Skin of body (tissue), 2 donors: ENCODE data around the gene STAC3. TPM values are rescaled to one million over a fixed set of nuclear protein-coding genes. Genes with fewer than 3 reads are reported as not detected.

ENCODE experiments used
- DNase-seq: peaks from one replicate; lab custom pipeline; 2025; lab: John Stamatoyannopoulos, UW
- total RNA-seq: library from RNA; depleted of rRNA; stranded (reverse); fragments of >200 nt; gene quantifications from one replicate; pipeline ENCODE4 v1.2.3, GENCODE V29; 2014

STAC3 gene
- total RNA-seq, 1 donor from 2014 or later = 20.2 TPM

DNA sequence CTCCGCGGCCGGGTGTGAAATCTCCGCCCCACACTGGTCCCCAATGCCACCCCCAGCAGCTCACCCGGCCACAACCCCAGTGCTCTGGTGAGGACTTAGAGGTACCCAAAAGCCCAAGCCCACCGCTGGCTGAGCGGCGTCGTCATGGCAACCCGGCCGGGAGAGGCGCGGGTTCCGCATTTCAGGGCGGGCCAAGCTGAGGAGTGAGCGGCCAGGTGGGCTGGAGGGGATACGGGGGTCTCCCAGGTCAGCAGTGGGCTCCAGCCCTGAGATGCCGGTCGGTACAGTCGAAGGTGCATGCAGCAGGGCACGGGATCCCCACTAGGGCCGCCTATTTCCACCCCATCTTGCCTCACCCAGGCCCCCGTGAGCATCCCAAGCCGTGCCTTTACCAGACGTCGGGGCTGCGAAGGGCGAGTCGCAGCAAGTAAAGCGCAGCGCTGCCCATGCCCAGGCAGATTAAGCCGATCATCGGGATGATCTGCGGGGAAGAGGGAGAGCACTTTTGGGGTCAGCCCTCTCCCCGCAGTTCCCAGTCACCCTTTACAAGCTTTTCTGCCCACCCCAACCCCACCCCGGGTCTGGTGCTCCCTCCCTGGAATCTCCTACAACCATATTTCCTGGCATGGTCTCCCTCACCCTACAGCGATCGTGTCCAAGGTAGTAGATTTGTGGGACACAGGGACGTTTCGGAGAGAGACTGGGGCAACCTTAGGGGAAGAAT, 14.6 kb downstream of the STAC3 start:
- DNase-seq = no peak

DNA sequence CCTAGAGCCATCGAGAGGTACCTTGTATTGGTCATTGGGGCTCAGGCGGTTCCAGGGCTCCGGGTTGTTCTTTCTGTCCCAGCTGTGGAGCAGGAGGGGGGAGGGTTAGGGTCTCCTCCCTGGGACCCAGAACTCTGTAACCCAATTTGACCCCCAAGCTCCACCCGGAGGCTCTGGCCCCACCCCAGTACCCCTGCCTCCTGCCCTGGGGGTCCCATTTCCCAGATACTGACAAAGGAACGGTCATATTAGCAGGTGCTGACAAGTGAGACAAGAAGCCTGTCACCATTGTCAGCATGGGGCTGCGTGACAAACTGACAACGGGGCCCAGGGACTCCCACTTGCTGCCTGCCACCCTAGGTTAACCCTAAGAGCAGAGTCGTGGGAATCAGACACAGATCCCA, 15.3 kb downstream of the STAC3 start:
- no peak for DNase-seq

DNA sequence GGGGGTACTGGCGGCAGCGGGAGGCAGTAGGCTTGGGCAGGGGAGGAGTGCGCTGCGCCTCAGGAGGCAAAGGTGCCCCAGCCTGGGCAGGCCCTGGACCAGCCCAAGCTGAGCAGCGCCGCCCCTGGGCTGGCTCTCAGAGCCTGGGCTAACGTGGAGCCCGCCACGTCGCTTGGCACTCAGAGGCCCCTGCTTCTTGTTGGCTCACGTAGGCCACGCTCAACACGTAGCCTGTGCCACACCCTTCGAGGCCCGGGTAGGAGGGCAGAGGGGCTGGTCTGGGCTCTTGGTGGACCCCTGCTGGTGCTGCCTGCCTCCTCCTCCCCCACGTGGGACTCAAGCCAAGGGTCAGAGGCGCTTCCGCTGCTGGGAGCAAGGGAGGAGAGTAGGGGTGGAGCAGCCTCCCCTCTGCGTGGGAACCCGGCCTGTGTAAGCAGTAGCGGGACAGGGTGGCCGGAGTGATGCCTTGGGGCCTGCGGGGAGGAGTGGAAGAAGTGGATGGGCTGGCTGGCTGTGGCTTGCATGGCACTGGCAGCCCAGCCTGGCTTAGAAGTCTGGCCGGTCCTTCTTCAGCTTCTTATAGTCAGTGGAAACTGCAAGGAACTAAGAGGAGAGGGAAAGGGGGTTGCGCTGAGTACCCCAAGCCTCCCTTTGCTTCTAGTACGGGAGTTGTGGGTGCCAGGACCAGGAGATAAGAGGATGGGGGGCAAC, 15.8 kb downstream of the STAC3 start:
- no peak for DNase-seq

DNA sequence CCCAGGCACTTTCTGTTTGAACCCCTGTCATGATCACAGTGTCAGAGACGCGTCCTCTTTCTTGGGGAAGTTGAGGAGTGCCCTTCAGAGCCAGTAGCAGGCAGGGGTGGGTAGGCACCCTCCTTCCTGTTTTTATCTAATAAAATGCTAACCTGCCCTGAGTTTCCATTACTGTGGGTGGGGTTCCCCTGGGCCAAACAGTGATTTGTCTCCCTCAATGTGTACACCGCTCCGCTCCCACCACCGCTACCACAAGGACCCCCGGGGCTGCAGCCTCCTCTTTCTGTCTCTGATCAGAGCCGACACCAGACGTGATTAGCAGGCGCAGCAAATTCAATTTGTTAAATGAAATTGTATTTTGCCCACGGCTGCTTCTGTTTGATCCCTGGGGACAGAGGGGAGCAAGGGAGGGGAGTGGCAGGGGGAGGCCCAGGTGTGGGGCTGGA, 16.4 kb downstream of the STAC3 start:
- DNase-seq = no peak

DNA sequence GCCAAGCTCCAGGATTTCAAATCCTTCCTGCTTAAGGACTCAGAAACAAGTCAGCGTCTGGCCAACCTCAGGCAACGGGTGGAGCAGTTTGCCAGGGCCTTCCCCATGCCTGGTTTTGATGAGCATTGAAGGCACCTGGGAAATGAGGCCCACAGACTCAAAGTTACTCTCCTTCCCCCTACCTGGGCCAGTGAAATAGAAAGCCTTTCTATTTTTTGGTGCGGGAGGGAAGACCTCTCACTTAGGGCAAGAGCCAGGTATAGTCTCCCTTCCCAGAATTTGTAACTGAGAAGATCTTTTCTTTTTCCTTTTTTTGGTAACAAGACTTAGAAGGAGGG, 16.8 kb downstream of the STAC3 start:
- no peak for DNase-seq

DNA sequence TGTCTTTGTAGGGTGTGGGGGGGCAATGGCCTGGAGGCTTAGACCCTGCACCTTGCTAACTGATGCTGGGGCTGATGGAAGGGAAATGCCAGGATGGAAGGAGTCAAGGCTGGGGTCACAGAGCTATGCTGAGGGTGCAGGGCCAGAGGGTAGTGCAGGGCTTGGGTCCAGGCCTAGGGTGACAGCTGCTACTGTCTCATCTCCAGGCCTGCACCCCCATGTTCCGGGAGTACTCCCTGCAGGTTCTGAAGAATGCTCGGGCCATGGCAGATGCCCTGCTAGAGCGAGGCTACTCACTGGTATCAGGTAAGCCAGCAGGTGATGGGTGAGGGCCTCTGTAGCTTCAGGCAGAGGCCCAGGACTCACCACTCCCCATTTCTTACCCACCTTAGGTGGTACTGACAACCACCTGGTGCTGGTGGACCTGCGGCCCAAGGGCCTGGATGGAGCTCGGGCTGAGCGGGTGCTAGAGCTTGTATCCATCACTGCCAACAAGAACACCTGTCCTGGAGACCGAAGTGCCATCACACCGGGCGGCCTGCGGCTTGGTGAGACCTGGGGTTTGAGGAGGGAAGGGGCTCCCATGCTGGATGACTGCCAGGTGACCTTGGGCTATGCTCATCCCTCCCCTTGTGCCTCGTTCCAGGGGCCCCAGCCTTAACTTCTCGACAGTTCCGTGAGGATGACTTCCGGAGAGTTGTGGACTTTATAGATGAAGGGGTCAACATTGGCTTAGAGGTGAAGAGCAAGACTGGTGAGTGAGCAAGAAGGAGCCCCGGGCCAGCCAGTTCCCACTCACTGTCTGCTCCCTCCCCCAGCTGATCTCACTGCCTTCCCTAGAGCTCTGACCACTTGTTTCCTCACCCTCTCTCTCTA, 17.4 kb downstream of the STAC3 start:
- no peak for DNase-seq

DNA sequence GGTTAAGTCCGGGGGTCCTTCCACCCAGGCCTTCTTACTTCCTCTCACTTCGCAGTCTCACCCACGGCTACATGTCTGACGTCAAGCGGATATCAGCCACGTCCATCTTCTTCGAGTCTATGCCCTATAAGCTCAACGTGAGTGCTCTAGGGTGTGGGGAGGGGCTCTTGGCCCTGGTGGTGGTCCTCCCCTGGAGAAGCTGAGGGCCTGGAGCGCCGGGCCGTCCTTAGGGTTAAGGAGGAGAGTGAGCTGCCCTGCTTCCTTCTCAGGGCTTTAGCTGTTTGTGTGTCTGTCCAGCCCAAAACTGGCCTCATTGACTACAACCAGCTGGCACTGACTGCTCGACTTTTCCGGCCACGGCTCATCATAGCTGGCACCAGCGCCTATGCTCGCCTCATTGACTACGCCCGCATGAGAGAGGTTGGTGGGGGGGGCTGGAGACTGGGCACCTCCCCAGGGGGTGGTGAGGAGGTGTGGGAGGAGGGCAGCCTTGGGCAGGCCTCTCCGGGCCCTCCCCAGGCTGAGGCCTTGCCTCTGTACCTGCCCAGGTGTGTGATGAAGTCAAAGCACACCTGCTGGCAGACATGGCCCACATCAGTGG, 18.7 kb downstream of the STAC3 start:
- DNase-seq = no peak

DNA sequence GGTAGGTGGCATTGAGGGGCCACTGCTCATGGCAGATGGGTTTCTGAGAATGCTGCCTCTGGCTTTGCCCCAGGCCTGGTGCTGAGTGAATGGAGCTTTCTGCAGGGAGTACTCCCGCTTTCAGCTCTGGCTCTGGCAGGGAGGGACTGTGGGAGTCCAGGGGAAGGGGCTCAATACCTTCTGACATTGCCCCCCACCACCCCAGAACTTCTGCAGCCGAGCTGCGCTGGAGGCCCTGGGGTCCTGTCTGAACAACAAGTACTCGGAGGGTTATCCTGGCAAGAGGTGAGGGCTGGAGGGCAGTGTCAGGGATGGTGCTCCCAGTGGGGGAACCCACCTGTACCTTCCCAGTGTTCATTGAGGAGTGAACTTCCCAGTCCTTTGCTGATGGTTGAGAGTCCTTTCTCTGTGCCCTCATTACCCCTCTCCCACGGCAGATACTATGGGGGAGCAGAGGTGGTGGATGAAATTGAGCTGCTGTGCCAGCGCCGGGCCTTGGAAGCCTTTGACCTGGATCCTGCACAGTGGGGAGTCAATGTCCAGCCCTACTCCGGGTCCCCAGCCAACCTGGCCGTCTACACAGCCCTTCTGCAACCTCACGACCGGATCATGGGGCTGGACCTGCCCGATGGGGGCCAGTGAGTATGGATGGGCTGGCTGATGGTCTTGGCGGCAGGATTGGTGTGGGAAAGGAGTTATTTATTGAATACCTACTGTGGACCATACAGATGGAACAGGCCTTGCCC, 19.5 kb downstream of the STAC3 start:
- DNase-seq = no peak

DNA sequence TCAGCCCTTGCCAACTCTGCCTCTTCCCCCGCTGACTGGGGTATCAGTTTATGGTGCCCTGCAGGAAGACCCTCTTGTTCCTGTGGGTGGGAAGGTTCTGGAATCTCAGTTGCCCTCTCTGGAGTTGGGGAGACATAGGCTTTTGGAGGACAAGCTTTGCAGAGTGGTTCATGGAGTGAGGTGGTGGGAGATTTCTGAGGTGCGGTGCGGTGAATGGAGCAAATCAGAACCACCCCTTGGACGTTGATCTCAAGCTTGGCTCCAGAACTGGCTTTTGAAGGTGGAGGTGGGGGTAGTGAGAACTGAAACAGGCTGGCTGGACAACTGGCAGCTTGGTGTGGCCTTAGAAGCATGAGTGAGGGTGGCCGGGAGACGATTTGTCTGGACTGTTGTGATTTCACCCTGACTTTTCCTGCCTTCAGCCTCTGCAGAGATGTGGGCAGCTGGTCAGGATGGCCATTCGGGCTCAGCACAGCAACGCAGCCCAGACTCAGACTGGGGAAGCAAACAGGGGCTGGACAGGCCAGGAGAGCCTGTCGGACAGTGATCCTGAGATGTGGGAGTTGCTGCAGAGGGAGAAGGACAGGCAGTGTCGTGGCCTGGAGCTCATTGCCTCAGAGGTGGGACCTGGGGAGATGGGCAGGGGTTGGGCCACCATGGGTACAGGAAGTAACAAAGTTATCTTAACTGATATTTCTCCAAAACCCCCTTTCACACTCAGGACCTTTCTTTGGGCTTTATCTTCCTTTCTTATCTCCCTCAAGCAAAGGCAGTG, 20.4 kb downstream of the STAC3 start:
- DNase-seq = no peak

DNA sequence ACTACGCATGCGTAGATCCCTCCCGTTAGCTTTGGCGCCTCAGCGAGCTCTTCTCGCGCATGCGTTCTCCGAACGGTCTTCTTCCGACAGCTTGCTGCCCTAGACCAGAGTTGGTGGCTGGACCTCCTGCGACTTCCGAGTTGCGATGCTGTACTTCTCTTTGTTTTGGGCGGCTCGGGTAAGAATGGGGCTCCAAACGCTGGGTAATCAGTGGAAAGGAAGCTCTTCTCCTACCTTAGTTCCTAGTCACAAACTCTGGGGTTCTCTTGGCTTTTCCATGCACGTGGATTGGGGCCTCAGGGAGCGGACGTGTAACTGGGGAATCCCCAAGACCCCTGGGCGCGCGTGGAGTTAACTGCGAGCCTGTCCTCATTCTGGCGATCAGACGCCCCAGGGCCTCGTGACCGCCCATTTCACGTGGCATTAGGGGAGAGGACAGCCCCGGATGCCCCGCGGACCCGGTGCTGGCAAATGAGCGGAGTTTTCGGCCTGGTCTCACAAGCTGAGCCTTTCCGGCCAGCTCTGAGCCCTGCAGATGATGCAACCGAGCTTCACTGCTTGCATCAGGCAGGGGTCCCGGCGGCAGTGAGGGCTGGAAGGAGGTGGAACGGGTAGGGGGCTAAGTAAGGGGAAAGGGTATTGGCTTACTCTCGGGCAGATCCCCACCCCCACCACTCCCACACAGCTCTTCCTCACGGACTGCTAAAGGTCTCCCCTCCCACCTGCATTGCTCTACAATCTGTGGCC, 21.2 kb downstream of the STAC3 start, which contains the start of gene SHMT2:
Gene SHMT2 (plus strand): TSS at position 78 of the 747 bp plus-strand sequence. CDS start 68 bp downstream, at position 146.
- peak; percentile 94 for DNase-seq

DNA sequence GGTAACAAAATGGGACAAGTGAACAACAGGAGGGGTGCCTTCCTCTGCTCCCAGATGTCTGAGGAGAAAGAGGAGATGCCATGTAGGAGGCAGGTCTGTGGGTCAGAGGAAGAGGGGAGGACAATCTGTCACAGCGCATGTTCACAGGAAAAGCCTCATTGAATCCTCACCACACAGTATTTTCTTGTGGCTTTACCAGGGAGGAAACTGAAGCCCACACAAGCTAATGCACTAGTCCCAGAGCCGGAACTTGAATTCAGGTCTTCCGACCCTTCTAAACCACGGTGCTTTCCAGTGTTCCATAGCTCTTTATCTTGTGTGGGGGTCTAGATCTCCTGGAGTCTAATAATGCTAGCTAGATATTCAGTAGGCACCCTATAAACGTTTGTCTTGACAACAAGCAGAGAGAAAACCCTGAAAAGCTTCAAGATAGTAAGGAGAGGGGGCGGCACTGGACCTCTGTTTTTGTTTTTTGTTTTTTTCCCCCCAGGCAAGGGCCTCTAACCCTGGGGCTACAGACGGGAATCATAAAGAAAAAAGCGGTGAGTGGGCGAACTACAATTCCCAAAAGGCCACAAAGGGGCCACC, 21.8 kb downstream of the STAC3 start:
- DNase-seq = no peak

DNA sequence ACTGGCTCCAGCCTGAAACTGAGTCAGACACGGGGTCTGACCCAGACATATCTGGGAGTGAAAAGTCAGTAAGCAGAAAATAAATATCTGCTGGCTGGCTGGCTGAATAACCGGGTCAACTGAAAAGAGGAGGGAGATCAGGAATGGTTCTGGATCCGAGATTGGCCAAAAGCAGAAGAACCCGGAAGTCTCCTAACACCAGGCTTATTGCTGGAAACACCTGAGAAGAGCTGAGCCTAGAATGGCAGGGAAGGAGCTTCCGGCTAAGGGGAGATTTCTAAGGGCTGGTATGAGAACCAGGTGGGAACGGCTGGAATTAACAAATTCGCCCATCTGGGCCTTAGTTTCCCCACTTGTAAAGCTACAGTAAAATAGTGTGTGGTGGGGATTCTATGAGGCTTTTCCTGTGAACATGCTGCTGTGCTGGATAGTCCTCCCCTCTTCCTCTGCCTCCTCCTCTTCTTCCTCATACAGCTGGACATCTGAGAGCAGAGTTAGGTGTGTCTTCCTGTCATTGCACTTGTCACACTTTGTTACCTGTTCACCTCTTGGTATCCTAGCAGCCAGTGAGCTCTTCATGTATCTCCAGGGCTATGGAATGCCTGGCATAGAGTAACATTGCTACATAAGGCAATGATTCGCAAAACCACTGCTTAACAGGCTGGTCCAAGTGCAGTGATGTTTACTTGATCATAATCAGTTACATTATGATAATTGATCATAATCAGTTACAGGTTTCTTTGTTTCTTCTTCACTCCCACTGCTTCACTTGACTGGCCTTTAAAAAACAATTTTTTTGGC, 23.5 kb downstream of the STAC3 start:
- no peak for DNase-seq

DNA sequence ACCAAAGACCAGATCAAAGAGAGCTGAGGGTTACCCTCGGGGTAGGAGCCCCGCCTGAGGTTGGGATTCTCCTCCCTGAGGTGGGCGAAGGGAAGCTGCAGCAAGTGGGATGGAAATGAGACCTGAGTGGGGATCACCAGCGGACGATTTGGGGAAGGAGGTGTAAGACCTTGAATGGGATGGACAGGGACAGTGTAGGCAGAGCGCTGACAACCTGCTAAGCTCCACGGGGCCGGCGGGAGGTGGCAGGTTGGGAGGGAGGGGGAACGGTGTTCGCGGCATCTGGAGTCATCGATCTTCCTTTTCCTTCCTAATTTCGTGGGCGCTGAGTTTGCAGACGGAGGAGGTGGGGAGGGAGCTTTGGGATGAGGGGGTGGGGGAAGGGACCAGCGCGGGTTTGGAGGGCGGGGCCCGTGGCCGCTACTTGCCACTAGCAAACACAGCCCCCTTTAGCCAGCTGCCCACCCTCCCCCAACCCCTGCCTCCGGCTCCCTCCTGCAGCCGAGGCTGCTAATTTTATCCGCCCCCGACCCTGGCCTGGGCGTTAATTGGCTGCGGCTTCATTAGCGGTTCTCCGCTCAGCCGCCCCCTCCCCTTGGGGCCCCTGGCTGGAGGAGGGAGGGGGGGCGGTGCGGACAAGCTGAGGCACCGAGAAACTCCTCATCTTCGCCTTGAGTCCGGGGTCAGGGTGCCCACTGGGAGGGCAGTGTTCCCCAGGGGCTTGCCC, 24.2 kb downstream of the STAC3 start:
- no peak for DNase-seq

DNA sequence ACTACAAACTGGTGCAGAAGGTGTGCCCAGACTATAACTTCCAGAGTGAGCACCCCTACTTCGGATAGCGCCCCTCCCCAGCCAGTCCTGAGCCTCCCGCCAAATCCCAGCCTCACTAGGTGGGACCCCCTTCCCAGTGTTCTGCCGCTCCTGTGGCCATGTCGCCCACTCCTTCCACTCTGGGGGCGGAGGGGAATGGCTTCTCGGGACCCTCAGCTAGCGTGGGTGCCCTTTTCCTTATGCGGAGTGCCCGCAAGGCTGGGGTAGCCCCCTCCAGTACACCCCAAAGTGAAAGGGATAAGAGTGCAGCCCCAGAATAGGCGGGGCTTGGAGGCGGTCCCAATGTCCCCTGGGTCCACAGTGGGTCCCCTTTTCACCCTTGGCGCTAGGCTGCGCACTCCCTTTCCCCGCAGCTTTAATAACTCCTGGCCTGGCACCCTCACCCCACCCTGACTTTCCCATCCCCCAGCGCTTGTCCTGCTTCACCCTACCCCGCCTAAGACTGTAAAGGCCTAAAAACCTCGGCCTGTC, 25.2 kb downstream of the STAC3 start:
- DNase-seq = no peak

DNA sequence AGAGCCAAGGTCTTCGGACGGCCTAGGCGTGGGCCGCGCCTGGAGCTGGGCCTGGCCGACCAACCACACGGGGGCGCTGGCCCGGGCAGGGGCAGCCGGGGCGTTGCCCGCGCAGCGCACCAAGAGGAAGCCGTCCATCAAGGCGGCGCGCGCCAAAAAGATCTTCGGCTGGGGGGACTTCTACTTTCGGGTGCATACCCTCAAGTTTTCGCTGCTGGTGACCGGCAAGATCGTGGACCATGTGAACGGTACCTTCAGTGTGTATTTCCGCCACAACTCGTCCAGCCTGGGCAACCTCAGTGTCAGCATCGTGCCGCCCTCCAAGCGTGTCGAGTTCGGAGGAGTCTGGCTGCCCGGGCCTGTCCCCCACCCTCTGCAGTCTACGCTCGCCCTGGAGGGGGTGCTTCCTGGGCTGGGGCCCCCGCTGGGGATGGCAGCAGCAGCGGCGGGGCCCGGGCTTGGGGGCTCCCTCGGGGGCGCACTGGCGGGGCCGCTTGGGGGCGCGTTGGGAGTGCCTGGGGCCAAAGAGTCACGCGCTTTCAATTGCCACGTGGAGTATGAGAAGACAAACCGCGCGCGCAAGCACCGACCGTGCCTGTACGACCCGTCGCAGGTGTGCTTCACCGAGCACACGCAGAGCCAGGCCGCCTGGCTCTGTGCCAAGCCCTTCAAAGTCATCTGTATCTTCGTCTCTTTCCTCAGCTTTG, 25.9 kb downstream of the STAC3 start:
- DNase-seq = no peak

DNA sequence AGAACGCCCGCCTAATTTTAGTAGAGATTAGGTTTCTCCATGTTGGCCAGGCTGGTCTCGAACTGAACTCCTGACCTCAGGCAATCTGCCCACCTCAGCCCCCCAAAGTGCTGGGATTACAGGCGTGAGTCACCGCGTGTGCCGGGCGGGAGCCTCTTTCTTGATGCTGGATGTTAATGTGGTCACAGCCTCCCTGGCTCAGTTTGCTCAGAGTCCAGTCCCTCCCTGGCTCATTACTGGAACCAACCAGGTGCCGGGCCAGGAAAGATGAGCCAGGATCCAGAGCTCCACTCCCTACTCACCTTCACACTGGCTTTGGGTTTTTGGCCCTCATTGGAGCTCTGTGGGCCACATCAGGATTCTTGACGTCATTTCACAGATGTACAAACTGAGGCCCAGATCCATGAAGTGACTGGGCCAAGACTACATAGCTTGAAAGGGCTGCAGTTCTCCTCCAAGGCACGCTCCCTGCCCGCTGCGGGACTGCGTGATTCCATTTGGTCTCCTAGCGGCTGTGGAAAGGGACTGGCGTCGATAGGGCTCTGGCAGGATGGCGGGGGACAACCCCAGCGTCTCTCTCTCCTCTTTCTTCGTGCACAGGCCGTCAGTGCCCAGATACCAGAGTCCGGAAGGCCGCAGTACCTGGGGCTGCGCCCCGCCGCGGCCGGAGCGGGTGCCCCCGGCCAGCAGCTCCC, 26.6 kb downstream of the STAC3 start:
- DNase-seq = no peak
